Measurements from ENCODE around the gene NECTIN4. TPM values are rescaled to one million over a fixed set of nuclear protein-coding genes. Genes with fewer than 3 reads are reported as not detected.
"Not testable (repeated sequence)": the region's sequence is repeated elsewhere in the genome, so short reads cannot be mapped to it uniquely, and the experiment has no call there.

Gene NECTIN4
- total and polyA plus RNA-seq, 3 donors from 2014 or later = 0.63 to 1.3 (median 1.2) TPM

GRCh38 chr1:161032409-161032808 lies 56.9 kb downstream of the NECTIN4 start:
- Histone ChIP-seq H3K36me3 (ENCODE audit: low read depth, missing control alignments) (no peaks in the 10 kb centered on the region), H3K4me1 (peaks cover 10% of the 10 kb centered on the region), H3K27ac (peak overlapping the region; percentile 10 to 55), H3K27me3 (no peaks in the 10 kb centered on the region), H3K9me3 (no peaks in the 10 kb centered on the region), H3K4me3 (no peak overlapping the region)
- intact Hi-C loops (cut with DNase I; ENCODE audit: low total_unique reads) = no loop called here
- TF ChIP-seq CTCF (IDR thresholded peaks at IDR 0.05) (no peak), POLR2A (IDR thresholded peaks at IDR 0.05) (no peak)
- 36 to 57% methylated on average over 1 of the region's 1 CpG for WGBS, 2 donors
- no peak for DNase-seq

GRCh38 chr1:161031874-161032273 lies 57.5 kb downstream of the NECTIN4 start:
- H3K27me3 ChIP-seq = no peaks in the 10 kb centered on the region
- H3K36me3 ChIP-seq (ENCODE audit: low read depth, missing control alignments) = no peaks in the 10 kb centered on the region
- no peak for DNase-seq
- no peak overlapping the region for H3K4me3 ChIP-seq
- intact Hi-C loops (cut with DNase I; ENCODE audit: low total_unique reads) = no loop called here
- WGBS, 2 donors = 65 to 70% methylated on average over 2 of the region's 2 CpGs
- H3K9me3 ChIP-seq = no peaks in the 10 kb centered on the region
- TF ChIP-seq CTCF (IDR thresholded peaks at IDR 0.05) (no peak), POLR2A (IDR thresholded peaks at IDR 0.05) (no peak)
- peaks cover 6% of the 10 kb centered on the region for H3K4me1 ChIP-seq
- peak overlapping the region in 1 of 2 donors; percentile 30 for H3K27ac ChIP-seq

- H3K36me3 ChIP-seq (ENCODE audit: low read depth, missing control alignments); H3K4me3 ChIP-seq; H3K9me3 ChIP-seq; H3K27me3 ChIP-seq; intact Hi-C loops (cut with DNase I; ENCODE audit: low total_unique reads); H3K4me1 ChIP-seq; DNase-seq; H3K27ac ChIP-seq: not testable (repeated sequence)
- WGBS, 2 donors = 75 to 84% methylated on average over 4 to 28 of the region's 32 CpGs
These were observed 59.9 kb downstream of the NECTIN4 start for GRCh38 chr1:161029466-161029865.

- H3K27me3 ChIP-seq; H3K4me3 ChIP-seq; DNase-seq; H3K36me3 ChIP-seq (ENCODE audit: low read depth, missing control alignments); intact Hi-C loops (cut with DNase I; ENCODE audit: low total_unique reads); H3K9me3 ChIP-seq; H3K27ac ChIP-seq; H3K4me1 ChIP-seq: not testable (repeated sequence)
- WGBS, 2 donors = 50 to 75% methylated on average over 1 of the region's 1 CpG
These were observed 62.4 kb downstream of the NECTIN4 start for GRCh38 chr1:161026954-161027353.

- intact Hi-C loops (cut with DNase I; ENCODE audit: low total_unique reads); H3K27ac ChIP-seq; H3K9me3 ChIP-seq; H3K27me3 ChIP-seq; H3K36me3 ChIP-seq (ENCODE audit: low read depth, missing control alignments); H3K4me1 ChIP-seq; H3K4me3 ChIP-seq; DNase-seq: not testable (repeated sequence)
- WGBS, 2 donors = 68 to 79% methylated on average over 12 of the region's 12 CpGs
These were observed 66.9 kb downstream of the NECTIN4 start for GRCh38 chr1:161022432-161022831.

- no peak for DNase-seq
- no peak overlapping the region for H3K27ac ChIP-seq
- H3K27me3 ChIP-seq = no peaks in the 10 kb centered on the region
- H3K36me3 ChIP-seq (ENCODE audit: low read depth, missing control alignments) = no peaks in the 10 kb centered on the region
- TF ChIP-seq POLR2A (IDR thresholded peaks at IDR 0.05) (no peak), CTCF (IDR thresholded peaks at IDR 0.05) (no peak)
- no peaks in the 10 kb centered on the region for H3K4me1 ChIP-seq
- no peaks in the 10 kb centered on the region for H3K9me3 ChIP-seq
- WGBS, 2 donors = 50 to 79% methylated on average over 2 of the region's 2 CpGs
- intact Hi-C loops (cut with DNase I; ENCODE audit: low total_unique reads) = no loop called here
- no peak overlapping the region for H3K4me3 ChIP-seq
These were observed 67.4 kb downstream of the NECTIN4 start for GRCh38 chr1:161021970-161022353.
